ENCODE data around the gene DST. TPM values are rescaled to one million over a fixed set of nuclear protein-coding genes. Genes with fewer than 3 reads are reported as not detected.
A peak's percentile ranks its signal among the peaks of the same experiment; 100 is the strongest.

DST gene
- total and polyA plus RNA-seq, 11 donors = 107 to 607 (median 366) TPM

DNA sequence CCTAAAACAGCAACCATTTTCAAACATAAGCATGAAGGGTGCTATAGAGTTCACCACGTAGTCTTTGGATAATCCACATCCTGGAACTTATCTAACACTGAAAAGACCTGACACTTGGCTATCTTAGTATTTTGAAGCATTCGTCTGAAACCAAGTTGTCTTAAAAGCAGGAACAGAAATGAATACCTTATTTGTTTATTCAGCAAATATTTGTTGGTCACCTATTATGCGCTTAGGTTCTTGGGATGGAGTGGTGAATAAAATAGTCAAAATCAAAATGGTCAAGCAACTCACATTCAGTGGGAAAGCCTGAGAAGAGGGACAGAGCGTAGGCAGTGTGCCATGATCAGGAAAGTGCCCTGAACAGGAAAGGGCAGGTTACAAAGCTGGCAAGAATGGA, 206.9 kb downstream of the DST start:
- no peaks in the 10 kb centered on the region for H3K36me3 ChIP-seq
- H3K4me3 ChIP-seq = no peak overlapping the region
- no peak overlapping the region for H3K27ac ChIP-seq
- H3K4me1 ChIP-seq = no peaks in the 10 kb centered on the region
- 80 to 85% (median 81%) methylated on average over 4 of the region's 4 CpGs for WGBS, 4 donors
- DNase-seq (no peak), ATAC-seq (no peak)
- no peaks in the 10 kb centered on the region for H3K27me3 ChIP-seq
- intact Hi-C loops (cut with DNase I) = no loop called here
- TF ChIP-seq, protein P1, sequence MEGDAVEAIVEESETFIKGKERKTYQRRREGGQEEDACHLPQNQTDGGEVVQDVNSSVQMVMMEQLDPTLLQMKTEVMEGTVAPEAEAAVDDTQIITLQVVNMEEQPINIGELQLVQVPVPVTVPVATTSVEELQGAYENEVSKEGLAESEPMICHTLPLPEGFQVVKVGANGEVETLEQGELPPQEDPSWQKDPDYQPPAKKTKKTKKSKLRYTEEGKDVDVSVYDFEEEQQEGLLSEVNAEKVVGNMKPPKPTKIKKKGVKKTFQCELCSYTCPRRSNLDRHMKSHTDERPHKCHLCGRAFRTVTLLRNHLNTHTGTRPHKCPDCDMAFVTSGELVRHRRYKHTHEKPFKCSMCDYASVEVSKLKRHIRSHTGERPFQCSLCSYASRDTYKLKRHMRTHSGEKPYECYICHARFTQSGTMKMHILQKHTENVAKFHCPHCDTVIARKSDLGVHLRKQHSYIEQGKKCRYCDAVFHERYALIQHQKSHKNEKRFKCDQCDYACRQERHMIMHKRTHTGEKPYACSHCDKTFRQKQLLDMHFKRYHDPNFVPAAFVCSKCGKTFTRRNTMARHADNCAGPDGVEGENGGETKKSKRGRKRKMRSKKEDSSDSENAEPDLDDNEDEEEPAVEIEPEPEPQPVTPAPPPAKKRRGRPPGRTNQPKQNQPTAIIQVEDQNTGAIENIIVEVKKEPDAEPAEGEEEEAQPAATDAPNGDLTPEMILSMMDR (IDR thresholded peaks at IDR 0.05) = no peak
- no peak for TF ChIP-seq POLR2A (IDR thresholded peaks at IDR 0.05)
- H3K9me3 ChIP-seq = peaks cover 0 to 11% (median 0%) of the 10 kb centered on the region in 12 donors

DNA sequence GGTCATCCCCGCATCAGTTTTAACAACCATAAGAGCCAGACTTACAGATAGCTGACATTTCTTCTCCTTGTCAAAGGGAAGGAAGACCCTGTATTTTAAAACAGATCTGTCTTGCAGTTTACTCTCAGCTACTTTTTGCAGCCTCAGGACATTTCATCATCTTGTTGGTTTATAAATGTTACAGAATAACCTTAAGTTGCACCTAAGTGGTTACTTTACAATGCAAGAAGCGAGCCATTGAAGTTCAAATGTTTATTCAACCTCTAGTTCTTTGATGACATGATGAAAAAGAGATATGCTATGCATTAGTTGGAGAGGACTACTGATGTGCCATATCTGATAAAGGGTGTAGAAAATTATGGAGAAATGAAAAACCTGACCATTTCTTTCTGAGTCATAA, 207.4 kb downstream of the DST start:
- H3K9me3 ChIP-seq = peaks cover 0 to 11% (median 0%) of the 10 kb centered on the region in 12 donors
- no peaks in the 10 kb centered on the region for H3K27me3 ChIP-seq
- H3K27ac ChIP-seq = no peak overlapping the region
- TF ChIP-seq, protein P1 (IDR thresholded peaks at IDR 0.05) = no peak
- TF ChIP-seq POLR2A (IDR thresholded peaks at IDR 0.05) = no peak
- no peaks in the 10 kb centered on the region for H3K36me3 ChIP-seq
- H3K4me3 ChIP-seq = no peak overlapping the region
- 96 to 97% (median 97%) methylated on average over 2 of the region's 2 CpGs for WGBS, 4 donors
- no peaks in the 10 kb centered on the region for H3K4me1 ChIP-seq
- ATAC-seq = no peak
- DNase-seq = no peak
- intact Hi-C loops (cut with DNase I) = no loop called here

DNA sequence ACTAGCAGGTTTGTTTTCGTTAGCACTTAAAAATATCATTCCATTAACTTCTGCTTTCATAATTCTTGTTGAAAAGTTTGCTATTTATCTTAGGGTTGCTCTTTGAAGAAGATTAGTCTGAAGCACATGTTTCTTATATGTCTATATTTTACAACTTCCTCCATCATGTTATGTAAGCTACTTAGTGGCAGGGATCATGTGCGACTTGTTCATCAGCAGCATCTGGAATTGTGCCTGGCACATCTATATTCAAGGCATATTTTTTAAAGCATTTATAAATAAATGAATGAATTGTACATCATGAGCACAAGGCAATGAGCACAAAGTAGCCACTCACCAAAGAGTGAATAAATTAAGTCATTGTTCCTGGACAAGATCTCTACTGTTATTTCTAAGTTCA, 208.1 kb downstream of the DST start:
- no peak for ATAC-seq
- Histone ChIP-seq H3K36me3 (no peaks in the 10 kb centered on the region), H3K27ac (no peak overlapping the region), H3K9me3 (peaks cover 0 to 7% (median 0%) of the 10 kb centered on the region in 12 donors), H3K4me1 (no peaks in the 10 kb centered on the region), H3K4me3 (no peak overlapping the region), H3K27me3 (no peaks in the 10 kb centered on the region)
- WGBS, 4 donors = 88 to 96% (median 93%) methylated on average over 2 of the region's 2 CpGs
- intact Hi-C loops (cut with DNase I) = no loop called here
- TF ChIP-seq, protein P1 (IDR thresholded peaks at IDR 0.05) = no peak
- no peak for TF ChIP-seq POLR2A (IDR thresholded peaks at IDR 0.05)
- DNase-seq = no peak

DNA sequence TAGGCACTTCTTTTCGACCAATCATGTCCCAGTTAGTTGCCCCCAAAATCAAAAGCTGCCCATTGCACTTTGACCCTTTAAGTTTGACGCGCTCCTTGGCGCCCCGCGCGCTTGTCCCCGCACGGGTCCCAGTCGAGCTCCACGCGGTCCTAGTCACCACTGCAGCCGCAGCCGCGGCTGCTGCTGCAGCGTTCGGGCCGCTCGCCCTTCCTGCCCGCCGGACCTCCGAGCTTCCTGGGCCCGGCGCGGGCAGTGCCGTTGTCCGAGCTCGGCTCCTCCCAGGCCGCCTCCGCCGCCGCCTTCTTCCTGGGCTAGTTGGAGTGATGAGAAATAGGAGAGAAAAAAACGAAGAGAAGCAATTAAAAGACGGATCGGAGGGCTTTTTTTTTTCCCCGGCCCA, 209.6 kb downstream of the DST start:
- peak in 1 of 5 donors; percentile 61 for DNase-seq
- Histone ChIP-seq H3K9me3 (peaks cover 0 to 4% (median 0%) of the 10 kb centered on the region in 12 donors), H3K36me3 (no peaks in the 10 kb centered on the region), H3K4me1 (no peaks in the 10 kb centered on the region), H3K27ac (no peak overlapping the region), H3K27me3 (no peaks in the 10 kb centered on the region), H3K4me3 (peak overlapping the region in 1 of 12 donors; percentile 33)
- no peak for ATAC-seq
- TF ChIP-seq, protein P1 (IDR thresholded peaks at IDR 0.05) = no peak
- TF ChIP-seq POLR2A (IDR thresholded peaks at IDR 0.05) = no peak
- intact Hi-C loops (cut with DNase I) = no loop called here
- WGBS, 4 donors = 62 to 86% (median 83%) methylated on average over 36 of the region's 36 CpGs

Measured in heart left ventricle (tissue), 16 donors.